Skeletal muscle tissue (tissue), 4 donors: ENCODE results near the gene GRB7. TPM values are rescaled to one million over a fixed set of nuclear protein-coding genes. Genes with fewer than 3 reads are reported as not detected.

ENCODE experiments used
- H3K27ac ChIP-seq: one replicate; pipeline ENCODE4 v1.7.0; 2013; ENCODE audit warnings: mild to moderate bottlenecking, low read depth, low read length, inconsistent platforms
- H3K27me3 ChIP-seq, 3 donors: one replicate each; pipeline ENCODE4 v1.7.0; 2013; ENCODE audit warnings: low read length in 3 of 3; ENCODE audit not compliant: control insufficient read depth in 3 of 3, insufficient read depth in 3 of 3
- H3K36me3 ChIP-seq, 3 donors: one replicate each; pipeline ENCODE4 v1.7.0; 2013; ENCODE audit warnings: low read length in 3 of 3; ENCODE audit not compliant: control insufficient read depth in 3 of 3, insufficient read depth in 3 of 3
- H3K4me1 ChIP-seq, 3 donors: one replicate each; pipeline ENCODE4 v1.7.0; 2013; ENCODE audit warnings: low read length in 3 of 3, mild to moderate bottlenecking in 3 of 3; ENCODE audit not compliant: control insufficient read depth in 3 of 3, insufficient read depth in 3 of 3
- H3K4me3 ChIP-seq, 3 donors: one replicate each; pipeline ENCODE4 v1.7.0; 2013; ENCODE audit warnings: low read length in 3 of 3
- H3K9ac ChIP-seq, 3 donors: one replicate each; pipeline ENCODE4 v1.7.0; 2013; ENCODE audit warnings: low read length in 3 of 3, mild to moderate bottlenecking in 3 of 3, moderate library complexity in 2 of 3, low read depth in 1 of 3
- H3K9me3 ChIP-seq, 3 donors: one replicate each; pipeline ENCODE4 v1.7.0; 2013; ENCODE audit warnings: low read length in 3 of 3; ENCODE audit not compliant: control insufficient read depth in 3 of 3
- total RNA-seq: library from RNA; depleted of rRNA; stranded (reverse); fragments of >200 nt; gene quantifications from one replicate; pipeline ENCODE4 v1.2.3, GENCODE V29; 2014
- donor health status: Osteomylitis.

Gene GRB7
- total RNA-seq, 1 donor from 2014 or later, result not detected

DNA sequence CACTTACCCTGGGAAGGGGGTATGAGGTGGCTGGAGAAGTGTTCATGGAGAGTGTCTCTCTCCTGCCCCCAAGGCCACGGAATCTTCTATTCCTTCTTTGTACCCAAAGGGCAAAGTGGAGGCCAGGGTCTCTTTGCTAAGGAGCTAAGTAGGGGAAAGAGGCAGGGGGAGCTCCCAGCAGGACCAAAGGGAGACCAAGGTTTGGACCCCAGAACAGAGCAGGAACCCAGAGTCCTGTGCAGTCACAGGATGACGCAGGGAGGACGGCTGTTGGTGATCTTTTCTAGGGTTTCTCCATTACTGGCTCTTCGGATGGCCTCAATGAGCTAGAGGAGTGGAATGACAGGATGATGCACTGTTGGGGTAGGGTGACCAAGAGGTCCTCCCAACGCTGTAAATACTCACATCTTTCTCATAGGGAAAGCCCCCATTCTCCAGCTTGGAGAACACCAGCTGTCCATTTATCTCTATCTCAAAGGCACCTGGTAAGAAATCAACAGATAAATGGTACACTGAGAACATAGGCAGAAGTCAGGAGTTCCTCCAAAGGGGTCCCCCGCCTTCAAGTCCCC is 8.4 kb upstream of the GRB7 start:
- Histone ChIP-seq H3K9ac (peak overlapping the region; percentile 72 to 82 (median 76)), H3K9me3 (no peaks in the 10 kb centered on the region), H3K36me3 (peaks cover 24 to 26% (median 25%) of the 10 kb centered on the region in 3 donors), H3K27ac (no peak overlapping the region), H3K4me3 (peak overlapping the region; percentile 80 to 88 (median 81)), H3K4me1 (peaks cover 7 to 12% (median 9%) of the 10 kb centered on the region in 3 donors), H3K27me3 (no peaks in the 10 kb centered on the region)

DNA sequence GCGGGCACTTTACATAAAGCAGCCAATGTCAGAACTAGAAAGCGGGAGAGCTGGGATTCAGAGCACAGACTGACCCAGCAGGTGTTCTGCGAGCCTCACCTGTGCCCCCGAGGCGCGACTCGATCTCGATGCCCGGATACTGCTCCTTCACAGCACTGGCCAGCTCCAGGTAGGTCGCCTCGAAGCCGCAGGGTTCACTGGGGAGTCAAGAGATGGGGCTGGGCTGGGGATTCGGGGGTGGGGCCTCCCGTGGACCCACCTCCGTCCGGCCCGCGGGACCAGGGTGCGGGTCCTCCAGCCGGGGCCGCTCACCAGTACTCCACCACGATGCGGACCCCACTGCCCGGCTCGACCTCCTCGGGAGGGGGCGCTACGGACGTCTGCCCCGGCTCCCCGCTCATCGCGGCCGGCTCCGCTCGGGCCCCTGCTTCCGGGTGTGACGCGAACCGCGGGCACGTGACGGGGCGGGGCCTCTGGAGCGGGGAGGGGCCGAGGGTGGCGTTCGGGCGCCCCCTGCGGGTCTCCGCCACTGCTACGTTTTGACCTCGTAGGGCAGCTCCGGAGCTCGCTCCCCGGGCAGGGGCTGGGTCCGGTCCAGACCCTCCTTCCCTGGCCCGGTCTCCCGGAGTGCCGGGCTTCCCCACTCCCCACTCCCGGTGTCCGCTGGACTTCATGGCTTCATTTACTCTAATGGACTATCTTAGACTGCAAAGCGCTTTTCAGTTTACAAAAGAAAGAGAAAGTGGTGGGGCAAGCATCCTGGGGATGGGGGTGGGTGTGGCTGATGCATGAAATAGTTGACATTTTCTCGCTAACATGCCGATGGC is 7.4 kb upstream of the GRB7 start, which contains the start of gene MIEN1:
TSS of gene MIEN1 (minus strand) at position 438 of the 827 bp plus-strand sequence. CDS start at position 401, 37 bp downstream.
- peaks cover 15 to 17% (median 16%) of the 10 kb centered on the region in 3 donors for H3K36me3 ChIP-seq
- H3K4me1 ChIP-seq, result peaks cover 7 to 12% (median 9%) of the 10 kb centered on the region in 3 donors
- H3K4me3 ChIP-seq, result peak within 1 kb of the TSS; percentile 80 to 88 (median 81)
- H3K9me3 ChIP-seq, result no peaks in the 10 kb centered on the region
- H3K27ac ChIP-seq, result peak within 1 kb of the TSS; percentile 65
- no peaks in the 10 kb centered on the region for H3K27me3 ChIP-seq
- H3K9ac ChIP-seq, result peak within 1 kb of the TSS; percentile 76 to 82 (median 76)

DNA sequence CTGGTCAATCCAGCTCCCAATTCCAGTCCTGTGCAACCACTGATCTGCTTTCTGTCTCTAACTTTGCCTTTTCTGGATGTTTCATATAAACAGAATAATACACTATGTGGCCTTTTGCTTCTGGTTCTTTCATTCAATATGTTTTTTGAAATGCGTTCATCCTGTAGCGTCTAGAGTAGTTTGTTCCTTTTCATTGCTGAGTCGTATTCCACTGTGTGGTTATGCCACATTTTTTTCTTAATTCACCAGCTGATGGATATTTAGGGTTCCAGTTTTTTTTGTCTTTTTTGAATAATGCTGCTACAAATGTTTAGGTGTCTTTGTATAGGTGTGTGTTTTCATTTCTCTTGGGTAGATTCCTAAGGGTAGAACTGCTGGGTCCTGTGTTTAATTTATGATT is 5.2 kb upstream of the GRB7 start:
- peaks cover 8 to 14% (median 9%) of the 10 kb centered on the region in 3 donors for H3K4me1 ChIP-seq
- no peaks in the 10 kb centered on the region for H3K9me3 ChIP-seq
- peaks cover 4 to 7% (median 4%) of the 10 kb centered on the region in 3 donors for H3K36me3 ChIP-seq
- no peak overlapping the region for H3K4me3 ChIP-seq
- H3K9ac ChIP-seq, result no peak overlapping the region
- peaks cover 11 to 15% (median 14%) of the 10 kb centered on the region in 3 donors for H3K27me3 ChIP-seq
- H3K27ac ChIP-seq, result no peak overlapping the region

DNA sequence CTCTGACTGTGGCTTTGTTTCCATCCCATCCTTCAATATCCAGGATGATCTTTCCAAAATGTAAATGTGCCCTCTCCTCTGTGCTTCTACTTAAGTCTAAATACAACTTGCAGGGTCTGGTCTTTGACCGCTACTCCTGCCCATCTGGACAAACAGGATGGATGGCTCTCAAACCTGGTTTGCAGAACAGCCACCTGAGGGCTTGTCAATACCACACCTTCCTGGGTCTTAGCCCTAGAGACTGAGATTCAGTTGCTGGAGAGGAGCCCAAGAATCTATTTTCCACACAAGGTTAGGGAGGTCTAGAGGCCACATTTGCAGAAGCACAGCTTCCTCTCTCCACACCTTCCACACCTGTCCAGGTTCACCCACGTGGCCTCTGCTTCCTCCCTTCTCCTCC is 1.9 kb upstream of the GRB7 start:
- Histone ChIP-seq H3K27me3 (peaks cover 37 to 44% (median 40%) of the 10 kb centered on the region in 3 donors), H3K9me3 (no peaks in the 10 kb centered on the region), H3K4me3 (no peak overlapping the region), H3K27ac (no peak overlapping the region), H3K9ac (no peak overlapping the region), H3K4me1 (peaks cover 4 to 13% (median 10%) of the 10 kb centered on the region in 3 donors), H3K36me3 (no peaks in the 10 kb centered on the region)

DNA sequence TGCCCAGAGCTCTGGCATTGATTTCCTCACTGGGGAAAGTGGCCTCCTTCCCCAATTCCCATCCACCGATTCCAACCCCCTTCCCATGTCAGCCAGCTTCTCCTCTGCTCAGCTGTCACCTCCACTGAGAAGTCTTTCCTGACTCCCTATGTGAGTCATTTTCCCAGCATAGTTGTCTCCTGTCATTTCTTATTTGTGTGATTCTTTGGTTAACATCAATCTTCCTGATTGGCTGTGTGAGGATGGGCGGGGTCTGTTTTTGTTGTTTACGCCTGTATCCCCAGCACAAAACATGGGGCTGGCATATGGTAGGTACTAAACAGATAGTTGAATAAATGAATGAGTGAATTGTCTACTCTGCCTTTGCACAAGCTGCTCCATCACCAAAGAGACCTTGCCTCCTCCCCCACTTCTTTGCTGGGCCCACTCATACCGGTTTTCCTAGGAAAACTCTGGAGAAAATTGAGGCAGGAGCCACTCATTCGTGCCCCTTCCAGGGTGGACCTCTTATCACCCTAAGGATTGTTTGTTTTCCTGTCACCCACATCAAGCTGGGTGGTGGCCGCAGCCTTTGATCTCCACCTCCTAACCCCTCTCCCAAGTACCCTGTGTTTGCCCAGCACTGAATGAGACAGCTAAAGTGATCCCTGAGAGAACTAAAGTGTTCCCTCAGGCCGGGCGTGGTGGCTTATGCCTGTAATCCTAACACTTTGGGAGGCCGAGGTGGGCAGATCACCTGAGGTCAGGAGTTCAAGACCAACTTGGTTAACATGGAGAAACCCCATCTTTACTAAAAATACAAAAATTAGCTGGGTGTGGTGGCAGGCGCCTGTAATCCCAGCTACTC is 1.2 kb upstream of the GRB7 start:
- H3K9ac ChIP-seq, result no peak overlapping the region
- no peaks in the 10 kb centered on the region for H3K9me3 ChIP-seq
- peaks cover 4 to 13% (median 10%) of the 10 kb centered on the region in 3 donors for H3K4me1 ChIP-seq
- H3K4me3 ChIP-seq, result no peak overlapping the region
- H3K36me3 ChIP-seq, result no peaks in the 10 kb centered on the region
- H3K27me3 ChIP-seq, result peaks cover 44 to 51% (median 44%) of the 10 kb centered on the region in 3 donors
- H3K27ac ChIP-seq, result no peak overlapping the region

DNA sequence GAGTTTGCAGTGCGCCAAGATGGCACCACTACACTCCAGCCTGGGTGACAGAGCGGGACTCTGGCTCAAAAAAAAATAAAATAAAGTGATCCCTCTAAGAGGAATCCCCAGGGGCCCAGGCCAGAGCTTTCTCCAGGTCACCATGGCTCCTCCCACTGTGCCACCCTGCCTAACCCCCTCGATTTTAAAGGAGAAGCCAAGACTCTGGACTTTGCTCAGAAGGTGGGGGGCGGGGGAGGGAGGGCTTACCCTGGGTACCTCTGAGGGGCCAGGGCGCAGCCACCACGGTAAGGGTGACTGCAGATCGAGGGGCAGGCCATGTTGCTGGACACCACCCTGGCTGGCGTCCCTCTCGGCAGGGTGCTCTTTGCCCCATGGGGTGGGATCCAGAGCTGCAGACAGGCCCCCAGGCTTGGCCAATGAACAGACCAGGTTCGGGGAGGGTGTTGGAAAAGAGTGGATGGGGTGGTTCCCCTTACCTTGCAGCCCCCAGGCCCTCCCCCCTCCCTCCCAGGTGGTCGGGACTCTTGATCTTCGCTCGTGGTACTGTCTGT is 455 bp upstream of the GRB7 start:
- Histone ChIP-seq H3K4me1 (peaks cover 4 to 13% (median 10%) of the 10 kb centered on the region in 3 donors), H3K27ac (no peak overlapping the region), H3K9me3 (no peaks in the 10 kb centered on the region), H3K27me3 (peaks cover 48 to 56% (median 49%) of the 10 kb centered on the region in 3 donors), H3K9ac (peak overlapping the region in 1 of 3 donors; percentile 11), H3K4me3 (no peak overlapping the region), H3K36me3 (no peaks in the 10 kb centered on the region)

DNA sequence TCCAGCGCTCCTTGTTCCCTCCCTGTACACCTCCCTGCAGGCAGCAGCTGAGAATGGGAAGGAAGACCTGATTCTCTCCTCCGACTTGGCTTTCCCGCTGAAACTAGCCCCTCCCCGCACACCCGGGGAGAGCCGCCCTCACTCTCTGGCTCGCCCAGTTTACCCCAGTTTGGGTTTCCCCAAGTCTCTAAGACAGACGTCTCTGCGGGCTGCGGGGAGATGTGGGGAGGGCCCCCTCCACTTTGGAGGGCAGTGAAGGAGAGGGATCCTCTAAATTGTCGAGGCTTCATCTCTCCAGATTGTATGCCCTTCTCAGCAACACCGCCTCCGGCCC is 797 bp downstream of the GRB7 start:
- Histone ChIP-seq H3K9me3 (no peaks in the 10 kb centered on the region), H3K36me3 (no peaks in the 10 kb centered on the region), H3K4me1 (peaks cover 4 to 13% (median 10%) of the 10 kb centered on the region in 3 donors), H3K27ac (no peak overlapping the region), H3K4me3 (no peak overlapping the region), H3K27me3 (peaks cover 58 to 68% (median 61%) of the 10 kb centered on the region in 3 donors), H3K9ac (peak overlapping the region in 1 of 3 donors; percentile 25)

DNA sequence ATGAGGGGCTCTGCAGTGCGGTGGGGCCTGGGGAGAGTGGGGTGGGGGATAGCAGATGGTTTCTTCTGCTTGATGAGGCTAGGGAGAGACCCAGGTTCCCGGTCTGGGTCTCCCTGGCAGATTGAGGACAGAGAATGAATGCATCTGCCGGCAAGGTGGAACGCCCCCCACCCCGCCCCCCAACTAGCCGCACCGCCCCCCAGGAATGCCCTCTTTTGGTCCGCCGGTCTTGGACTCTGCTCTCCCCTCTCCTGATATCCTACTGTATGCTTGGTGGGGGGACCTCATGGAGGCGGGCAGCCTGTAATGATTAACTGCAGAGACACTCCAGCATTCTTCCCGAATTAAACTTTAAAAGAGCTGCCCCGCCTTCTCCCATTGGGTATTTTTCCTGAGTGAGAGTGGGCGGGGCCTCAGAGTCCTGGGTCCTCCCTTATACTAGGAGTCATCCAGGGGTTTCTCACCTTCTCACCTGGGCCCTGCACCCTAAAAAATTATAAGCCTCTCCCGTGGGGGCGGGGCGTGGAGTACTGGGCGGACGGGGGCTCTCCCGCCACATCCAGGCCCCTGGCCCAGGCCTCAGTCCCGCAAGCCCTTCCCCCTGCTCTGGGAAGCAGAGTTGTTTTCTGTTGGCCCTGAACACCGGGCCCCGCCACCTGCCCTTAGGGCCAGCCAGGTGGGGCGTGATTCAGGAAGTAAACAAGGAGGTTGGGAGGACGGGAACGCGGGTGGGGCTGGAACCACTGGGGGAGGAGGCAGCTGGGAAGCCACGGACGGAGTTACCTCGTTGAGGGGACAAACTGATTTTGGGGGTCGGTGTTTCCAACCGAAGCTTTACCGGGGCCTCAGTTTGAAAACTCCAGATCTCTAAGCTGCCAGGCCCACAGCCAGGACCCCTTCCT is 1.5 kb downstream of the GRB7 start:
- Histone ChIP-seq H3K36me3 (no peaks in the 10 kb centered on the region), H3K27me3 (peaks cover 63 to 74% (median 66%) of the 10 kb centered on the region in 3 donors), H3K4me3 (no peak overlapping the region), H3K9me3 (no peaks in the 10 kb centered on the region), H3K27ac (no peak overlapping the region), H3K9ac (peak overlapping the region in 1 of 3 donors; percentile 25), H3K4me1 (peaks cover 4 to 13% (median 10%) of the 10 kb centered on the region in 3 donors)
